NCI-H345 (cell line): ENCODE data around the gene VGF.
A peak's percentile ranks its signal among the peaks of the same experiment; 100 is the strongest.

Experiments
- DNase-seq: peaks from one replicate; lab custom pipeline; 2025; lab: John Stamatoyannopoulos, UW

Gene VGF

GRCh38 chr7:101165958-101166647 lies 734 bp upstream of the VGF start:
- no peak for DNase-seq

- no peak for DNase-seq
These were observed 1.1 kb downstream of the VGF start for GRCh38 chr7:101164071-101164840.

GRCh38 chr7:101163279-101164070 lies 1.9 kb downstream of the VGF start:
- peak; percentile 76 for DNase-seq

- DNase-seq: peak; percentile 76
These were observed 2.7 kb downstream of the VGF start for GRCh38 chr7:101162551-101163278.

- no peak for DNase-seq
These were observed 3.5 kb downstream of the VGF start for GRCh38 chr7:101161692-101162471.

- no peak for DNase-seq
These were observed 4.5 kb downstream of the VGF start for GRCh38 chr7:101160910-101161309.

- no peak for DNase-seq
These were observed 5.4 kb downstream of the VGF start for GRCh38 chr7:101159696-101160674.

GRCh38 chr7:101156866-101157589 lies 8.3 kb downstream of the VGF start:
- no peak for DNase-seq

- DNase-seq: no peak
These were observed 9.1 kb downstream of the VGF start for GRCh38 chr7:101156277-101156676.

- no peak for DNase-seq
These were observed 10.1 kb downstream of the VGF start for GRCh38 chr7:101155303-101155702.

- no peak for DNase-seq
These were observed 10.7 kb downstream of the VGF start for GRCh38 chr7:101154693-101155102.

- DNase-seq: peak; percentile 93
These were observed 11.2 kb downstream of the VGF start, which contains the start of gene AP1S1 for GRCh38 chr7:101153969-101154692. Gene AP1S1 (plus strand): TSS chr7:101154476. CDS start chr7:101154515, 39 bp downstream.

GRCh38 chr7:101151908-101152651 lies 13.3 kb downstream of the VGF start:
- no peak for DNase-seq

GRCh38 chr7:101140746-101141382 lies 24.5 kb downstream of the VGF start:
- no peak for DNase-seq

GRCh38 chr7:101140339-101140699 lies 25.1 kb downstream of the VGF start:
- DNase-seq: no peak

- DNase-seq: peak; percentile 25
These were observed 27.0 kb downstream of the VGF start for GRCh38 chr7:101138213-101138870.
